Measurements from ENCODE around the gene SLC12A5. TPM values are rescaled to one million over a fixed set of nuclear protein-coding genes. Genes with fewer than 3 reads are reported as not detected.

The SLC12A5 gene
- total and polyA plus RNA-seq, 9 of the 15 experiments (the other 6 are each of a cell fraction or from before 2014, with no cell fraction given) = 0.36 to 7.5 (median 2.1) TPM

DNA sequence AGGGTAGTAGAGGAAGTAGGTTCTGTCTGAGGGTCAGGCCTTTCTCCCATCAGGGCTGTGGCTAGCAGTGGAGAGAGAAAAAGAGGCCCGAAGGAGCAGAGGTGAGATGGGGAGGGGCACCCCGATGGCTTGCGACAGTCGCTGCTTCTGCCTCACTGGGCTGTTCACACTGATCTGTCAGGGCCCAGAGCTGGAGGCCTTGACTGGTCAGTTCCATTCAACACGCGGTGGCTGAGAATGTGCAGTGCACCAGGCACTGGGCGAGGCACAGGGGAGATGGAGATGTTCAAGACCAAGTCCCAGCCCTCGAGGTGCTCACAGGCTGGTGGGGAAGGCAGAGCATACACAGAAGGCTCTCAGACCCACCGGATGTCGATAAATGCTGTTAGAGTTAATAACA, 21.4 kb downstream of the SLC12A5 start:
- POLR2A ChIA-PET = no interaction called here

DNA sequence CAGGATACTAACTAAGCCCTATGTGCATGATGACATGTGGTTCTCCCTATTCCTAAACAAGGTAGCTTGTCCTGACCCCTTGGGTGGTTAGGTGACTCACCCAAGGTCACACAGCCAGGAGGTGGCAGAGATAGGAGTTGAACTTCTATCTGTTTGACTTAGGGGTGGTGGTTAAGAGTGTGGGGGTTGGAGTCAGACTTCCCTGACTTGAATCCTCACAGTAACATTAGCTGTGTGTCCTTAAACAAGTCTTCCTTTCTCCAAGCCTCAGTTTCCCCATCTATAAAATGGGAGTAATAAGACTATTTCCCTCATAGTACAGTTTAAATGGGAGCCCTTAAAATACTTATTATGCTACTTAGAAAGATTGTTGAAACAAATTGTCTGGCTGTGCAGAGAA, 21.9 kb downstream of the SLC12A5 start:
- Histone ChIP-seq H3K4me1 (replicated peaks in 1 of 2; ENCODE audit: control insufficient read depth in 2 of 2, insufficient read depth in 2 of 2, low read length in 2 of 2) (peaks cover 0 to 8% of the 10 kb centered on the region in 2 experiments; a peak in 3 of 5 replicates), H3K79me2 (ENCODE audit: control insufficient read depth, insufficient read depth, low read length) (no peaks in the 10 kb centered on the region), H3K36me3 (ENCODE audit: control insufficient read depth, insufficient read depth, low read length) (no peaks in the 10 kb centered on the region), H3K27me3 (ENCODE audit: control insufficient read depth in 2 of 2, insufficient read depth in 2 of 2, low read length in 2 of 2) (peaks cover 0 to 21% of the 10 kb centered on the region in 2 experiments; a peak in 2 of 5 replicates), H3K4me2 (ENCODE audit: insufficient read depth, low read length) (no peak overlapping the region), H3K9me1 (ENCODE audit: control insufficient read depth, insufficient read depth, low read length) (no peaks in the 10 kb centered on the region), H3K9me3 (replicated peaks; ENCODE audit: control insufficient read depth, insufficient read depth, low read depth, low read length) (no peaks in the 10 kb centered on the region), H2AFZ (ENCODE audit: low read depth, low read length) (no peak overlapping the region), H4K20me1 (replicated peaks; ENCODE audit: control insufficient read depth, insufficient read depth, low read length) (peaks cover 11% of the 10 kb centered on the region), H3K27ac (ENCODE audit: extremely low read depth, low read depth, low read length) (no peak overlapping the region), H3K9ac (ENCODE audit: insufficient read depth in 1 of 2, low read depth in 2 of 2, low read length in 2 of 2) (no peak overlapping the region), H3K4me3 (no peak overlapping the region)
- DNase-seq (ENCODE audit: extremely low read depth in 1 of 4, low spot score in 3 of 4) = peak; percentile 38 to 61 (median 48)
- no peak for FAIRE-seq
- no TSS peak for BruUV-seq (replicated peaks)
- peak; percentile 44 for ATAC-seq
- in situ Hi-C loops (cut with MboI) (no loop called here), intact Hi-C loops (cut with micrococcal nuclease) (no loop called here)
- POLR2A ChIA-PET = no interaction called here
- CTCF ChIA-PET (ENCODE audit: low intra/inter-chr PET ratio) = no interaction called here
- TF ChIP-seq TRIM24 (IDR thresholded peaks at IDR 0.05) (no peak), SMARCC2 (IDR thresholded peaks at IDR 0.05; ENCODE audit: low read depth) (no peak), TBP (optimal IDR thresholded peaks at IDR 0.05; ENCODE audit: low read depth, low read length) (no peak)
- TF ChIP-seq, protein P1, sequence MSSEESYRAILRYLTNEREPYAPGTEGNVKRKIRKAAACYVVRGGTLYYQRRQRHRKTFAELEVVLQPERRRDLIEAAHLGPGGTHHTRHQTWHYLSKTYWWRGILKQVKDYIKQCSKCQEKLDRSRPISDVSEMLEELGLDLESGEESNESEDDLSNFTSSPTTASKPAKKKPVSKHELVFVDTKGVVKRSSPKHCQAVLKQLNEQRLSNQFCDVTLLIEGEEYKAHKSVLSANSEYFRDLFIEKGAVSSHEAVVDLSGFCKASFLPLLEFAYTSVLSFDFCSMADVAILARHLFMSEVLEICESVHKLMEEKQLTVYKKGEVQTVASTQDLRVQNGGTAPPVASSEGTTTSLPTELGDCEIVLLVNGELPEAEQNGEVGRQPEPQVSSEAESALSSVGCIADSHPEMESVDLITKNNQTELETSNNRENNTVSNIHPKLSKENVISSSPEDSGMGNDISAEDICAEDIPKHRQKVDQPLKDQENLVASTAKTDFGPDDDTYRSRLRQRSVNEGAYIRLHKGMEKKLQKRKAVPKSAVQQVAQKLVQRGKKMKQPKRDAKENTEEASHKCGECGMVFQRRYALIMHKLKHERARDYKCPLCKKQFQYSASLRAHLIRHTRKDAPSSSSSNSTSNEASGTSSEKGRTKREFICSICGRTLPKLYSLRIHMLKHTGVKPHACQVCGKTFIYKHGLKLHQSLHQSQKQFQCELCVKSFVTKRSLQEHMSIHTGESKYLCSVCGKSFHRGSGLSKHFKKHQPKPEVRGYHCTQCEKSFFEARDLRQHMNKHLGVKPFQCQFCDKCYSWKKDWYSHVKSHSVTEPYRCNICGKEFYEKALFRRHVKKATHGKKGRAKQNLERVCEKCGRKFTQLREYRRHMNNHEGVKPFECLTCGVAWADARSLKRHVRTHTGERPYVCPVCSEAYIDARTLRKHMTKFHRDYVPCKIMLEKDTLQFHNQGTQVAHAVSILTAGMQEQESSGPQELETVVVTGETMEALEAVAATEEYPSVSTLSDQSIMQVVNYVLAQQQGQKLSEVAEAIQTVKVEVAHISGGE (CRISPR knock-in tag; IDR thresholded peaks at IDR 0.05) = no peak

More for the DNA sequence above, 21.4 kb downstream of the SLC12A5 start:
- H2AFZ ChIP-seq (ENCODE audit: low read depth, low read length) = no peak overlapping the region
- peaks cover 8% of the 10 kb centered on the region for H4K20me1 ChIP-seq (replicated peaks; ENCODE audit: control insufficient read depth, insufficient read depth, low read length)
- no peak overlapping the region for H3K4me2 ChIP-seq (ENCODE audit: insufficient read depth, low read length)
- FAIRE-seq = no peak
- peak; percentile 45 for ATAC-seq
- H3K27me3 ChIP-seq (ENCODE audit: control insufficient read depth in 2 of 2, insufficient read depth in 2 of 2, low read length in 2 of 2) = peaks cover 0 to 26% of the 10 kb centered on the region in 2 experiments; a peak in 2 of 5 replicates
- no peak overlapping the region for H3K27ac ChIP-seq (ENCODE audit: extremely low read depth, low read depth, low read length)
- intact Hi-C loops (cut with micrococcal nuclease) (no loop called here), in situ Hi-C loops (cut with MboI) (no loop called here)
- H3K9ac ChIP-seq (ENCODE audit: insufficient read depth in 1 of 2, low read depth in 2 of 2, low read length in 2 of 2) = 0 out of 4 replicates have a peak overlapping the region, but pooled peaks of 1 of the 2 experiments have one; percentile 8
- H3K9me3 ChIP-seq (replicated peaks; ENCODE audit: control insufficient read depth, insufficient read depth, low read depth, low read length) = no peaks in the 10 kb centered on the region
- no peaks in the 10 kb centered on the region for H3K79me2 ChIP-seq (ENCODE audit: control insufficient read depth, insufficient read depth, low read length)
- no peak for TF ChIP-seq TCF3 (CRISPR knock-in tag; IDR thresholded peaks at IDR 0.05)
- TF ChIP-seq, protein P2, sequence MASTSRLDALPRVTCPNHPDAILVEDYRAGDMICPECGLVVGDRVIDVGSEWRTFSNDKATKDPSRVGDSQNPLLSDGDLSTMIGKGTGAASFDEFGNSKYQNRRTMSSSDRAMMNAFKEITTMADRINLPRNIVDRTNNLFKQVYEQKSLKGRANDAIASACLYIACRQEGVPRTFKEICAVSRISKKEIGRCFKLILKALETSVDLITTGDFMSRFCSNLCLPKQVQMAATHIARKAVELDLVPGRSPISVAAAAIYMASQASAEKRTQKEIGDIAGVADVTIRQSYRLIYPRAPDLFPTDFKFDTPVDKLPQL (IDR thresholded peaks at IDR 0.05; ENCODE audit: extremely low read depth, insufficient read length) = no peak
- TF ChIP-seq CHD4 (IDR thresholded peaks at IDR 0.05; ENCODE audit: insufficient read depth, insufficient replicate concordance, low read depth, low read length, poor library complexity, severe bottlenecking) = no peak
- no peak for TF ChIP-seq CBX3 (IDR thresholded peaks at IDR 0.05; ENCODE audit: borderline replicate concordance in 1 of 2, low read length in 2 of 2)
- TF ChIP-seq RBM22 (IDR thresholded peaks at IDR 0.05; ENCODE audit: low read depth, low read length, poor library complexity, severe bottlenecking) = no peak
- no peak for TF ChIP-seq ZNF589 (CRISPR knock-in tag; IDR thresholded peaks at IDR 0.05; ENCODE audit: low read depth)
- no peak for TF ChIP-seq ZBTB17 (CRISPR knock-in tag; IDR thresholded peaks at IDR 0.05)
- BruUV-seq (replicated peaks) = no TSS peak
- WGBS (ENCODE audit: insufficient coverage, low coverage, missing lambda C conversion rate) = 5% methylated on average over 10 of the region's 10 CpGs
- H3K4me3 ChIP-seq = no peak overlapping the region
- H3K36me3 ChIP-seq (ENCODE audit: control insufficient read depth, insufficient read depth, low read length) = no peaks in the 10 kb centered on the region
- peaks cover 0 to 8% of the 10 kb centered on the region in 2 experiments; a peak in 3 of 5 replicates for H3K4me1 ChIP-seq (replicated peaks in 1 of 2; ENCODE audit: control insufficient read depth in 2 of 2, insufficient read depth in 2 of 2, low read length in 2 of 2)
- DNase-seq (ENCODE audit: extremely low read depth in 1 of 4, low spot score in 3 of 4) = no peak
- CTCF ChIA-PET (ENCODE audit: low intra/inter-chr PET ratio) = no interaction called here
- no peaks in the 10 kb centered on the region for H3K9me1 ChIP-seq (ENCODE audit: control insufficient read depth, insufficient read depth, low read length)

All from K562 (cell line).